K562 (cell line): Measurements from ENCODE around the gene HPRT1. TPM values are rescaled to one million over a fixed set of nuclear protein-coding genes. Genes with fewer than 3 reads are reported as not detected.

ENCODE experiments used
- CBX8 ChIP-seq: fragments of 200-600 bp; sonication (generic); IDR thresholded peaks from 2 replicates; pipeline ENCODE4 v1.6.1; 2012; ENCODE audit warnings: borderline replicate concordance, mixed run types, low read depth, mild to moderate bottlenecking, moderate library complexity, mixed read lengths, low read length, control low read depth, inconsistent platforms; ENCODE audit not compliant: poor library complexity, severe bottlenecking; ENCODE audit errors: extremely low read depth
- CUX1 ChIP-seq: fragments of 200-800 bp; sonication (Bioruptor generic); IDR thresholded peaks from 2 replicates; pipeline ENCODE4 v1.6.1; 2016; ENCODE audit warnings: missing genetic modification characterization, missing compliant biosample characterization
- DIDO1 ChIP-seq: fragments of 450-650 bp; IDR thresholded peaks from 2 replicates; pipeline ENCODE4 v1.6.1; 2016; ENCODE audit warnings: low read depth, missing biosample characterization, missing genetic modification characterization
- GABPA ChIP-seq: fragments of 200-800 bp; sonication (Bioruptor generic); conservative IDR thresholded peaks from 2 replicates; pipeline ENCODE4 v1.6.1; 2016; ENCODE audit warnings: low read depth, missing genetic modification characterization, missing compliant biosample characterization
- HMG20B ChIP-seq: fragments of 250-450 bp; sonication (Bioruptor Pico); IDR thresholded peaks from 2 replicates; pipeline ENCODE4 v1.5.0; 2021; ENCODE audit warnings: mild to moderate bottlenecking
- NFRKB ChIP-seq: fragments of 450-650 bp; IDR thresholded peaks from 2 replicates; pipeline ENCODE4 v1.6.1; 2016; ENCODE audit warnings: low read depth
- PHF8 ChIP-seq: fragments of 200-600 bp; sonication (generic); IDR thresholded peaks from 2 replicates; pipeline ENCODE4 v1.6.1; 2012; ENCODE audit warnings: mixed run types, mild to moderate bottlenecking, inconsistent platforms, low read length, moderate library complexity, borderline replicate concordance
- POLR2A ChIP-seq: fragments of 450-650 bp; conservative IDR thresholded peaks from 2 replicates; pipeline ENCODE4 v1.6.1; 2016
- SMAD2 ChIP-seq: fragments of 150-350 bp; IDR thresholded peaks from 2 replicates; pipeline ENCODE4 v1.6.1; 2014; ENCODE audit warnings: low read depth, mild to moderate bottlenecking, low read length
- SRSF9 ChIP-seq: fragments of 200-400 bp; formaldehyde crosslinking; IDR thresholded peaks from 2 replicates; pipeline ENCODE4 v1.6.1; 2017; ENCODE audit warnings: low read depth, low read length, borderline replicate concordance
- YY1 ChIP-seq, 3 experiments: IDR thresholded peaks; 2 replicates each; pipeline ENCODE4 v1.6.1; 2011; ENCODE audit warnings: low read length in 2 of 3, mild to moderate bottlenecking in 2 of 3, moderate library complexity in 2 of 3, borderline replicate concordance in 1 of 3, control low read depth in 1 of 3, low read depth in 1 of 3; ENCODE audit not compliant: insufficient read depth in 3 of 3, insufficient replicate concordance in 2 of 3, control insufficient read depth in 1 of 3, insufficient read length in 1 of 3; ENCODE audit errors: extremely low read depth in 1 of 3
- ZNF175 ChIP-seq: fragments of 200-800 bp; sonication (Bioruptor generic); IDR thresholded peaks from 2 replicates; pipeline ENCODE4 v1.6.1; 2016; ENCODE audit warnings: low read depth, mild to moderate bottlenecking, missing genetic modification characterization, missing compliant biosample characterization
- ZNF316 ChIP-seq: fragments of 450-650 bp; IDR thresholded peaks from 2 replicates; pipeline ENCODE4 v1.6.1; 2016
- ZNF347 ChIP-seq: fragments of 450-650 bp; formaldehyde crosslinking; IDR thresholded peaks from 2 replicates; pipeline ENCODE4 v1.4.0; 2020; ENCODE audit warnings: low read depth, mild to moderate bottlenecking, moderate library complexity
- ZNF717 ChIP-seq: fragments of 250-450 bp; sonication (Bioruptor Pico); IDR thresholded peaks from 2 replicates; pipeline ENCODE4 v1.5.0; 2021
- ZNF76 ChIP-seq: fragments of 250-450 bp; sonication (Bioruptor Pico); IDR thresholded peaks from 2 replicates; pipeline ENCODE4 v1.4.0; 2020; ENCODE audit warnings: mild to moderate bottlenecking, moderate library complexity, borderline replicate concordance
- polyA plus RNA-seq, 8 experiments: library from polyadenylated mRNA; depleted of rRNA in 4 of 8; stranded (reverse) in 5 of 8; unstranded in 3 of 8; fragments of >200 nt; fragmentation: Nextera tagmentation in 2 of 8; fragmentation: Illumina TruSeq in 1 of 8; extraction: Ambion mirVana in 2 of 8; extraction: Trizol in 1 of 8; gene quantifications; 2 replicates each; pipeline versions ENCODE4 v1.2.1 to v1.2.3, GENCODE V29; 2011 to 2014; ENCODE audit warnings: inconsistent platforms in 1 of 8, missing spikeins in 1 of 8
- total RNA-seq, 7 experiments: library from RNA; depleted of rRNA in 6 of 7; stranded (reverse); fragments of >200 nt in 6 of 7; fragmentation: Illumina TruSeq in 2 of 7; extraction: Trizol in 2 of 7; gene quantifications; 2 replicates each; pipeline versions ENCODE4 v1.2.1 to v1.2.3, GENCODE V29; 2011 to 2021; ENCODE audit warnings: low replicate concordance in 1 of 7
- TF ChIP-seq, protein P1 (sequence below): fragments of 250-450 bp; sonication (Bioruptor Pico); IDR thresholded peaks from 2 replicates; pipeline ENCODE4 v1.8.0; 2021; ENCODE audit warnings: mild to moderate bottlenecking, moderate library complexity
- TF ChIP-seq, protein P2 (sequence below): fragments of 250-450 bp; sonication (Bioruptor Pico); IDR thresholded peaks from 2 replicates; pipeline ENCODE4 v1.4.0; 2020; ENCODE audit warnings: mild to moderate bottlenecking, moderate library complexity

The HPRT1 gene
- total and polyA plus RNA-seq, 9 of the 15 experiments (the other 6 are each of a cell fraction or from before 2014, with no cell fraction given), result 24.4 to 158 (median 104) TPM

GRCh38 chrX:134548257-134549201 lies 88.6 kb downstream of the HPRT1 start (continued):
- TF ChIP-seq, protein P1, sequence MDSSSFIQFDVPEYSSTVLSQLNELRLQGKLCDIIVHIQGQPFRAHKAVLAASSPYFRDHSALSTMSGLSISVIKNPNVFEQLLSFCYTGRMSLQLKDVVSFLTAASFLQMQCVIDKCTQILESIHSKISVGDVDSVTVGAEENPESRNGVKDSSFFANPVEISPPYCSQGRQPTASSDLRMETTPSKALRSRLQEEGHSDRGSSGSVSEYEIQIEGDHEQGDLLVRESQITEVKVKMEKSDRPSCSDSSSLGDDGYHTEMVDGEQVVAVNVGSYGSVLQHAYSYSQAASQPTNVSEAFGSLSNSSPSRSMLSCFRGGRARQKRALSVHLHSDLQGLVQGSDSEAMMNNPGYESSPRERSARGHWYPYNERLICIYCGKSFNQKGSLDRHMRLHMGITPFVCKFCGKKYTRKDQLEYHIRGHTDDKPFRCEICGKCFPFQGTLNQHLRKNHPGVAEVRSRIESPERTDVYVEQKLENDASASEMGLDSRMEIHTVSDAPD, result no peak
- TF ChIP-seq POLR2A (0 out of 2 replicates have a peak, but pooled peaks have one; percentile 5), SRSF9 (no peak), ZNF76 (CRISPR knock-in tag) (no peak), CUX1 (peak; percentile 92; the same call in 1 of the 2 replicates), ZNF316 (no peak), ZNF175 (CRISPR knock-in tag) (no peak), HMG20B (CRISPR knock-in tag) (no peak), SMAD2 (no peak), GABPA (tag) (no peak), ZNF347 (CRISPR knock-in tag) (no peak), YY1 (IDR thresholded peaks at IDR 0.05; ENCODE audit: borderline replicate concordance in 1 of 3, control insufficient read depth in 1 of 3, extremely low read depth in 1 of 3, insufficient read depth in 3 of 3, insufficient read length in 1 of 3, insufficient replicate concordance in 2 of 3, low read depth in 1 of 3, low read length in 2 of 3) (peak in 1 of 3 experiments; percentile 5), DIDO1 (tag) (no peak), NFRKB (0 out of 2 replicates have a peak, but pooled peaks have one; percentile 19), CBX8 (peak; percentile 99), PHF8 (no peak), ZNF717 (CRISPR knock-in tag) (no peak)
- TF ChIP-seq, protein P2, sequence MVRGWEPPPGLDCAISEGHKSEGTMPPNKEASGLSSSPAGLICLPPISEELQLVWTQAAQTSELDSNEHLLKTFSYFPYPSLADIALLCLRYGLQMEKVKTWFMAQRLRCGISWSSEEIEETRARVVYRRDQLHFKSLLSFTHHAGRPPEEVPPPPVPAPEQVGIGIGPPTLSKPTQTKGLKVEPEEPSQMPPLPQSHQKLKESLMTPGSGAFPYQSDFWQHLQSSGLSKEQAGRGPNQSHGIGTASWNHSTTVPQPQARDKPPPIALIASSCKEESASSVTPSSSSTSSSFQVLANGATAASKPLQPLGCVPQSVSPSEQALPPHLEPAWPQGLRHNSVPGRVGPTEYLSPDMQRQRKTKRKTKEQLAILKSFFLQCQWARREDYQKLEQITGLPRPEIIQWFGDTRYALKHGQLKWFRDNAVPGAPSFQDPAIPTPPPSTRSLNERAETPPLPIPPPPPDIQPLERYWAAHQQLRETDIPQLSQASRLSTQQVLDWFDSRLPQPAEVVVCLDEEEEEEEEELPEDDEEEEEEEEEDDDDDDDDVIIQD (CRISPR knock-in tag), result no peak
